ENCODE data around the gene PAWR.

DNA sequence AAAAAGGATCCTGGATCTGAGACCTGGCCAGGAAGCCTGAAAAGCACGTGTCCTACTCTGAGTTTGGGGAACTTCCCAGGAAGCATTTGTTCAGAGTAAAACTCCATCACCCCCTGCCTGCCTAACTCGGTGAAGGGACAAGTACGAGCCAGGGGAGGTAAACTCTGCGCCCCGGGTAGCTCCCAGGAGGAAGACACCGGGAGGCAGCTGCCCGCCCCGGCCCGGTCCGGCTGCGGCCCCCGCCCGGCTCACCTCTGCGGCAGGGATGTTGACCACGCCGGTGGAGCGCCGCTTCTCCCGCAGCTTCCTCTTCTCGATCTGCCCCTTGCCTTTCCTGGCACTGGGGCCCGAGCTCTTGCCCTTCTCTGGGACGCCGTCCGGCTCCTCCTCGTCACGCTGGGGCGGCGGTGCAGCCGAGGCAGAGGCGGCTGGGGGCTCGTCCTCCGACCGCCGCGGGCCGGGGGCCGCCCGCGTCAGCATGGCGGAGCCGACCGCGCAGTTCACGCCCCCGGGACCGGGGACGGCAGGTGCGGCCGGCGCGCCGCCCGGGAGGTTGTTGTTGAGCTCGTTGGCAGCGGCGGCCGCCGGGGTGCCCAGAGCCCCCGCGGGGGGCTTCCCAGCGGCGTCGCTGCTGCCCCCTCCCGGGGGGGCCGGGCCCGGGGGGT is 1.2 kb downstream of the PAWR start:
- TF ChIP-seq POLR2AphosphoS5 (IDR thresholded peaks at IDR 0.05; ENCODE audit: low read depth, low read length) (no peak), POU2F2 (IDR thresholded peaks at IDR 0.05; ENCODE audit: low read depth, low read length) (no peak), TAF1 (IDR thresholded peaks at IDR 0.05; ENCODE audit: low read depth, low read length) (no peak), POLR2A (IDR thresholded peaks at IDR 0.05; ENCODE audit: low read depth, low read length) (no peak), SPI1 (IDR thresholded peaks at IDR 0.05; ENCODE audit: low read depth, low read length) (no peak), PAX5 (IDR thresholded peaks at IDR 0.05; ENCODE audit: insufficient read depth, low read length, severe bottlenecking) (no peak)
